Measurements from ENCODE around the gene ZMPSTE24.
"Not testable (repeated sequence)": the region's sequence is repeated elsewhere in the genome, so short reads cannot be mapped to it uniquely, and the experiment has no call there.

Gene ZMPSTE24

DNA sequence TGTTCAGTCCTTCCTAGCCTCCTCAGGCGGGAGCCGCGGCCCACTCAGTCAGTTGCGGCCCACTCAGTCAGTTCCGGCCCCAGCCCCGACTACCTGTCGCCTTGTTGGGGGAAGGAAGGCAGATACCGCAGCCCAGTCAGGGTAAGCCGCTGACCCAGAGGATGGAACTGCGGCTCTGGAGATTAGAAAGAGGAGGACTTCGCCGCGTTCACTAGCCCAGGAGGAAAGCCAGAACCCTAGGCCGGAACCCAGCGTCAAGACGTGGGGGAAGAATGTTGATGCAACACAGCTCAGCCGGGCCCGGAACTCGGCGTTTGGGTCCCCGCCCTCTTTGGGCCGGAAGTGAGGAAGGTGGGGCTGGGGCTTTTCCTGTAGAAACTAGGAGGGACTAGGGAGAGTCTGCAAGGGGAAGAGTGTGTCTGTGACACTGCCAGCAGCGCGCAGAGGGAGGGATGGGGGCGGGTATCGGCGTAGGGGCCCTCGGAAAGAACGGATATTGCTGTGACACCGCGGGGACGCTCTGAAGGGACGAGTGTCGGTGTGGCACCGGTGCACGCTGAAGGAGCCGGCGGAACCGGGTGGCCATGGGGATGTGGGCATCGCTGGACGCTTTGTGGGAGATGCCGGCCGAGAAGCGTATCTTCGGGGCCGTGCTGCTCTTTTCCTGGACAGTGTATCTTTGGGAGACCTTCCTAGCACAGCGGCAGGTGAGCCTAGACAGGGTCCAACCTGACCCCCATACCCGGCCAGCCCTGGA lies at the start of gene ZMPSTE24:
Gene ZMPSTE24, plus strand, starts transcription at position 549 of the 757 bp plus-strand sequence. Its CDS starts 36 bp downstream, at position 585.
- DNase-seq (ENCODE audit: low spot score): peak; percentile 84
- TF ChIP-seq, protein P1, sequence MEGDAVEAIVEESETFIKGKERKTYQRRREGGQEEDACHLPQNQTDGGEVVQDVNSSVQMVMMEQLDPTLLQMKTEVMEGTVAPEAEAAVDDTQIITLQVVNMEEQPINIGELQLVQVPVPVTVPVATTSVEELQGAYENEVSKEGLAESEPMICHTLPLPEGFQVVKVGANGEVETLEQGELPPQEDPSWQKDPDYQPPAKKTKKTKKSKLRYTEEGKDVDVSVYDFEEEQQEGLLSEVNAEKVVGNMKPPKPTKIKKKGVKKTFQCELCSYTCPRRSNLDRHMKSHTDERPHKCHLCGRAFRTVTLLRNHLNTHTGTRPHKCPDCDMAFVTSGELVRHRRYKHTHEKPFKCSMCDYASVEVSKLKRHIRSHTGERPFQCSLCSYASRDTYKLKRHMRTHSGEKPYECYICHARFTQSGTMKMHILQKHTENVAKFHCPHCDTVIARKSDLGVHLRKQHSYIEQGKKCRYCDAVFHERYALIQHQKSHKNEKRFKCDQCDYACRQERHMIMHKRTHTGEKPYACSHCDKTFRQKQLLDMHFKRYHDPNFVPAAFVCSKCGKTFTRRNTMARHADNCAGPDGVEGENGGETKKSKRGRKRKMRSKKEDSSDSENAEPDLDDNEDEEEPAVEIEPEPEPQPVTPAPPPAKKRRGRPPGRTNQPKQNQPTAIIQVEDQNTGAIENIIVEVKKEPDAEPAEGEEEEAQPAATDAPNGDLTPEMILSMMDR (IDR thresholded peaks at IDR 0.05; ENCODE audit: extremely low read depth, missing control alignments): no peak

DNA sequence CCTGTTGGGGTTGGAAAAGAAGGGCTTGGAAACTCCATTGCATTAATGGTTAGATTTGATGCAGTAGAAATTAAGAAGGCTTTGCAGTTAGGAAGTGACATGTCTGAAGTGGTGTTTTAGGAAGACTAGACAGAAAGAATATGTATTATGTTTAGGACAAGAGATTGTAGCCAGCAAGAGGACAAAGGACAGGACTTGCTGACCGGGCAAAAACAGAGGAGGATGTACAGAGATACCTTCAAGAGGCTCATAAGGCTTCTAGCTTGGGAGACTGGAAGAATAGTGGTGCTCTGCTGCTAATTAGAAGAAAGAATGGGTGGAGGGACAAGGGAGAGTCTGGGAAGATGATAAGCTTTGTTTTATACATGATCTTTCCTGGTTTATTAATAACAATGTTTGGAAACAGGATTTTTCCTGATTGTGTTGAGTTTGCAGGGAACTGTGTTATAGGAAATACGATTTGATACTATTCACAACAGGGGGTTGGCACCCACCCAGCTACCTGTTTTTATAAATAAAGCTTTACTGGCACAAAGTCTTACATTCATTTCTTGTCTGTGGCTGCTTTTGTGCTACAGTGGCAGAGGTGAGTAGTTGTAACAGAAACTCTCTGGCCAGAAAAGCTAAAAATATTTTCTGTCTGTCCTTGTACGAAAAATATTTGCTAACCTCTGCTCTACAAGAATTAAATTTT lies 47.4 kb upstream of the ZMPSTE24 start:
- TF ChIP-seq, protein P1 (IDR thresholded peaks at IDR 0.05; ENCODE audit: extremely low read depth, missing control alignments): no peak
- DNase-seq (ENCODE audit: low spot score): no peak

DNA sequence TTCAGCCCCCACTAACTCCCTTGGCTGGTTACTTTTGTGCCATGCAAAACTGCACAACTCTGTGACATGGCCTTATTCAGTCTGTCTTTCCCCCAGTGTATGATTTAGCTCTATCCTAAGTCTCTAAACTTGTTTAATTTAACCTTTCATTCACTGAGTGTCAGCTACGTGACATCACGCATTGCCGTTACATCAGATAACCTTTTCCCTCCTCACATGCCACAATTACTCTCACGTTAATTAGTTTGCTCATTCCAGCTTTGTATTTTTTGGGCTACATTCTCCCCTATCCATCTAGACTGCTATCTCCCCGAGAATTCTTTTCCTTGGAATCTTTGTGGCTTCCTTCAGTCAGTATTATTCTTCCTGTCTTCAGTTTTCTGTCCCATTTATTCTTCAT lies 39.7 kb upstream of the ZMPSTE24 start:
- no peak for DNase-seq (ENCODE audit: low spot score)
- TF ChIP-seq, protein P1 (IDR thresholded peaks at IDR 0.05; ENCODE audit: extremely low read depth, missing control alignments): no peak

DNA sequence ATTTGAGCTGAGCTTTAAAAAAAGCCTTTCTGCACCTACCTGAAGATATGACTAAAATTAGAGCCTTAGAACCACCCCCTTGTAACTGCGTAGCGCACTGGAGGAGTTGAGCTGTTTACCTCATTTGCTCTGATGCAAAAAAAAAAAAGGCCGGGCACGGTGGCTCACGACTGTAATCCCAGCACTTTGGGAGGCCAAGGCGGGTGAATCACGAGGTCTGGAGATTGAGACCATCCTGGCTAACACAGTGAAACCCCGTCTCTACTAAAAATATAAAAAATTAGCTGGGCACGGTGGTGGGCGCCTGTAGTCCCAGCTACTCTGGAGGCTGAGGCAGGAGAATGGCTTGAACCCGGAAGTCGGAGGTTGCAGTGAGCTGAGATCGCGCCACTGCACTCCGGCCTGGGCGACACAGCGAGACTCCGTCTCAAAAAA lies 36.5 kb upstream of the ZMPSTE24 start:
- DNase-seq (ENCODE audit: low spot score): not testable (repeated sequence)

DNA sequence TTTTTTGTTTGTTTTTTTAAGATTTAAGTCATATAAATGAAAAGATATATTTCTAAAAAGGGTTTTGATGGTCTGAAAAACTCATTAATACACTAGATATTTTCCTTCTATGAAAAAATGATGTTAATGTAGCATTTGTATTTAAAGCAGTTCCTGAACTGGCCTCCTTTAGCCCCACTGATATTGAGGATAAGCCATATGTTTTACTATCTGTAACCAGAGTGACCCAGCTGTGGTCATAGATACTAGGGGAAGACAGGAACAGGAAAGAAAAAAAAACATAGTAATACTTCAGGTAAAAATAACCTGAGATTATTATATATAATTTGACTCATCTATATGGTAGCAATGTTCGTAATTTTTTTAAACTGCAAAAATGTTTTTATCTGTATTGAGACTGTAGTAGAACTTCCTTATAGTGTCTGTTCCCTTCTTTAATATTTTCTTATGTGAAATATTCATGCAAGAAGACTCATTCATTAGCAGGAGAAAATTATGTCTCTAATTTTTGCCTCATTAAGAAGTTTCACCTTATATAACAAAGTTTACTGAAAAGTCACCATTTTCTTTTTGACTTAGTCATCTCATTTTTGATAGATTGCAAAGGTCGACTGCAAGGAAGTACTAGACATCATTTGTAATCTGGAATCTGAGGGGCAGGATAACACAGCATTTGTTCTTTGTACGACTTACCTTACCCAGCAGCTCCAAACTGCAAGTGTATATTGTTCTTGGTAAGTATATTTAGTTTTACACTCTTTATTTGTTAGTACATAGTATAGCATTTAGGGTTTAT lies 35.9 kb upstream of the ZMPSTE24 start:
- TF ChIP-seq, protein P1 (IDR thresholded peaks at IDR 0.05; ENCODE audit: extremely low read depth, missing control alignments): no peak
- DNase-seq (ENCODE audit: low spot score): no peak

DNA sequence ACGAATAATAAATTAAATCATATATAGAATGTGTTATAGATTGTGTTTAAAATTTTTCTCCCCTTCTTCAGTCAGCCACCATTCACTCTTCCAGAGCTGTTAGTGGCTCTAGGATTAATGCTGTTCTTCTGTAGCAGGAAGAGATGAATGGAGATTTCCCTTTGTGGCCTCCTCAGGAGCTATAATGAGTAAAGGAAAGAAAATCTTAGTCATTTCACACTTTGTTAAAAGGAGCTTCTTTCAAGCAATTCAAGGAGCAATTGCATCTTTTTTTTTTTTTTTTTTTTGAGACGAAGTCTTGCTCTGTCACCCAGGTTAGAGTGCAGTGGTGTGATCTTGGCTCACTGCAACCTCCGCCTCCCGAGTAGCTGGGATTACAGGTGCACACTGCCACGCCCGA lies 34.0 kb upstream of the ZMPSTE24 start:
- DNase-seq (ENCODE audit: low spot score): no peak
- TF ChIP-seq, protein P1 (IDR thresholded peaks at IDR 0.05; ENCODE audit: extremely low read depth, missing control alignments): no peak

DNA sequence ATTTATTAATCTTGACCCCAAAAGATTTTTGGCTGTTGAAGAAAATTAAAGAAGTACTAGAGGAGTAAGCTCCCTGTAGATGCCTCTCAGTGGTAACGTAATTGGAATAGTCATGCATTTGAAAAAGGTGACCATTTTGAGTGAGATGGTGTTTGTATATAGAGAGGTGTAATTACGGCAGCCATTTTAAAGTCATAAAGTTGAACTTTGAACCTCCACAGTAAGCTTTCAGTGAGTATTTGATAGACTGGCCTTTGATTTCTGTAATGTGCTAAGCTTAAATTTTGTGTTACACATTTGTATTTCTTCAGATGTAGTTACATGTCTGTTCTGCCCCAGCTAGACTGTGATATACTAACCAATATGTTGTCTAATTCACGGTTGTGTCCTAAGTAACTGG lies 31.8 kb upstream of the ZMPSTE24 start:
- TF ChIP-seq, protein P1 (IDR thresholded peaks at IDR 0.05; ENCODE audit: extremely low read depth, missing control alignments): no peak
- DNase-seq (ENCODE audit: low spot score): no peak

Data from GM20000 (cell line).